ENCODE results near the gene DUOX2.

- no peak for TF ChIP-seq CTCF (IDR thresholded peaks at IDR 0.05)
- TF ChIP-seq POLR2A (IDR thresholded peaks at IDR 0.05) = no peak
Measured at GRCh38 chr15:45084163-45084562, 29.8 kb downstream of the DUOX2 start.
